Suprapubic skin (tissue), 4 donors: Measurements from ENCODE around the gene ATL1. TPM values are rescaled to one million over a fixed set of nuclear protein-coding genes. Genes with fewer than 3 reads are reported as not detected.
"Not testable (repeated sequence)": the region's sequence is repeated elsewhere in the genome, so short reads cannot be mapped to it uniquely, and the experiment has no call there.

Source experiments
- DNase-seq, 2 donors: peaks; one replicate each; pipeline ENCODE4 v3.0.0-alpha.2; 2019; ENCODE audit warnings: low spot score in 2 of 2
- H3K27ac ChIP-seq: fragments of 200-600 bp; sonication (generic); one replicate; pipeline ENCODE4 v1.5.1; 2019
- H3K27me3 ChIP-seq: fragments of 200-600 bp; sonication (generic); one replicate; pipeline ENCODE4 v1.5.1; 2019
- H3K36me3 ChIP-seq: fragments of 200-600 bp; sonication (generic); one replicate; pipeline ENCODE4 v1.5.1; 2019
- H3K4me1 ChIP-seq: fragments of 200-600 bp; sonication (generic); one replicate; pipeline ENCODE4 v1.5.1; 2019
- H3K4me3 ChIP-seq: fragments of 200-600 bp; sonication (generic); one replicate; pipeline ENCODE4 v1.5.1; 2019; ENCODE audit warnings: mild to moderate bottlenecking
- H3K9me3 ChIP-seq: fragments of 200-600 bp; sonication (generic); one replicate; pipeline ENCODE4 v1.5.1; 2019
- CTCF ChIP-seq, 2 donors: fragments of 200-600 bp in 1 of 2; fragments of 450-650 bp in 1 of 2; sonication (generic) in 1 of 2; IDR thresholded peaks; one replicate each; pipeline ENCODE4 v1.5.1; 2016 to 2019; ENCODE audit warnings: antibody characterized with exemption in 2 of 2, mild to moderate bottlenecking in 1 of 2, moderate library complexity in 1 of 2
- EP300 ChIP-seq: sonication (generic); formaldehyde crosslinking; IDR thresholded peaks from one replicate; pipeline ENCODE4 v1.6.1; 2017; ENCODE audit warnings: antibody characterized with exemption
- POLR2A ChIP-seq, 2 donors: fragments of 450-650 bp; IDR thresholded peaks; one replicate each; pipeline ENCODE4 v1.6.1; 2017; ENCODE audit warnings: antibody characterized with exemption in 2 of 2, mild to moderate bottlenecking in 2 of 2, moderate library complexity in 2 of 2
- POLR2AphosphoS5 ChIP-seq, 3 donors: sonication (generic); formaldehyde crosslinking; IDR thresholded peaks; one replicate each; pipeline ENCODE4 v1.6.1; 2017; ENCODE audit warnings: antibody characterized with exemption in 3 of 3
- WGBS: methylation state at CpG from one replicate; pipeline ENCODE4 v1.1.5; 2018; 5-methylcytosine and 5-hydroxymethylcytosine counted together
- total RNA-seq, 4 donors: library from RNA; depleted of rRNA; stranded (reverse); fragments of >200 nt; gene quantifications; one replicate each; pipeline ENCODE4 v1.1.0, GENCODE V29; 2016

Gene ATL1
- total RNA-seq, 4 donors from 2014 or later, result 8.2 to 22.8 (median 14.5) TPM

- WGBS, result 79% methylated on average over 1 of the region's 1 CpG
- TF ChIP-seq CTCF (IDR thresholded peaks at IDR 0.05) (no peak), POLR2A (IDR thresholded peaks at IDR 0.05) (no peak), POLR2AphosphoS5 (IDR thresholded peaks at IDR 0.05) (no peak), EP300 (no peak)
- H3K4me1 ChIP-seq, result no peaks in the 10 kb centered on the region
- no peak for DNase-seq
- H3K9me3 ChIP-seq, result no peaks in the 10 kb centered on the region
- H3K27ac ChIP-seq, result no peak overlapping the region
- no peak overlapping the region for H3K4me3 ChIP-seq
- no peaks in the 10 kb centered on the region for H3K27me3 ChIP-seq
- peaks cover 14% of the 10 kb centered on the region for H3K36me3 ChIP-seq
These were observed 63.0 kb downstream of the ATL1 start for GRCh38 chr14:50622978-50623377.

GRCh38 chr14:50624447-50624846 lies 64.5 kb downstream of the ATL1 start:
- Histone ChIP-seq H3K27ac (no peak overlapping the region), H3K4me1 (no peaks in the 10 kb centered on the region), H3K4me3 (no peak overlapping the region), H3K9me3 (no peaks in the 10 kb centered on the region), H3K36me3 (peaks cover 28% of the 10 kb centered on the region), H3K27me3 (no peaks in the 10 kb centered on the region)
- TF ChIP-seq CTCF (IDR thresholded peaks at IDR 0.05), result no peak
- TF ChIP-seq POLR2A (IDR thresholded peaks at IDR 0.05), result no peak
- TF ChIP-seq POLR2AphosphoS5 (IDR thresholded peaks at IDR 0.05), result no peak
- no peak for TF ChIP-seq EP300
- DNase-seq, result no peak
- 100% methylated on average over 1 of the region's 1 CpG for WGBS

GRCh38 chr14:50624947-50625346 lies 65.0 kb downstream of the ATL1 start:
- H3K9me3 ChIP-seq, DNase-seq, H3K27ac ChIP-seq, H3K27me3 ChIP-seq, H3K4me1 ChIP-seq, H3K4me3 ChIP-seq: not testable (repeated sequence)
- WGBS, result 92% methylated on average over 4 of the region's 4 CpGs
- peaks cover 28% of the 10 kb centered on the region for H3K36me3 ChIP-seq

GRCh38 chr14:50631408-50631821 lies 71.5 kb downstream of the ATL1 start:
- Histone ChIP-seq H3K4me1 (no peaks in the 10 kb centered on the region), H3K4me3 (no peak overlapping the region), H3K36me3 (peaks cover 24% of the 10 kb centered on the region), H3K27me3 (no peaks in the 10 kb centered on the region), H3K27ac (no peak overlapping the region), H3K9me3 (no peaks in the 10 kb centered on the region)
- WGBS, result 87% methylated on average over 4 of the region's 4 CpGs
- no peak for DNase-seq
- no peak for TF ChIP-seq CTCF (IDR thresholded peaks at IDR 0.05)
- no peak for TF ChIP-seq POLR2AphosphoS5 (IDR thresholded peaks at IDR 0.05)
- no peak for TF ChIP-seq EP300
- TF ChIP-seq POLR2A (IDR thresholded peaks at IDR 0.05), result no peak

- Histone ChIP-seq H3K36me3 (peaks cover 21% of the 10 kb centered on the region), H3K4me1 (no peaks in the 10 kb centered on the region), H3K27ac (no peak overlapping the region), H3K4me3 (no peak overlapping the region), H3K9me3 (no peaks in the 10 kb centered on the region), H3K27me3 (no peaks in the 10 kb centered on the region)
- DNase-seq, result no peak
- WGBS, result 83% methylated on average over 4 of the region's 4 CpGs
- TF ChIP-seq EP300, result no peak
These were observed 74.0 kb downstream of the ATL1 start for GRCh38 chr14:50633954-50634353.

GRCh38 chr14:50635141-50635540 lies 75.2 kb downstream of the ATL1 start:
- DNase-seq, result no peak
- Histone ChIP-seq H3K27me3 (no peaks in the 10 kb centered on the region), H3K9me3 (no peaks in the 10 kb centered on the region), H3K36me3 (peaks cover 27% of the 10 kb centered on the region), H3K4me3 (no peak overlapping the region), H3K4me1 (no peaks in the 10 kb centered on the region), H3K27ac (no peak overlapping the region)
- TF ChIP-seq POLR2A (IDR thresholded peaks at IDR 0.05) (no peak), EP300 (no peak), CTCF (IDR thresholded peaks at IDR 0.05) (no peak), POLR2AphosphoS5 (IDR thresholded peaks at IDR 0.05) (no peak)
- WGBS, result 93% methylated on average over 2 of the region's 2 CpGs
